Measurements from ENCODE around the gene TARBP2. TPM values are rescaled to one million over a fixed set of nuclear protein-coding genes. Genes with fewer than 3 reads are reported as not detected.

Gene TARBP2
- total RNA-seq, 2 donors from 2014 or later: 36.6 to 66.9 TPM

DNA sequence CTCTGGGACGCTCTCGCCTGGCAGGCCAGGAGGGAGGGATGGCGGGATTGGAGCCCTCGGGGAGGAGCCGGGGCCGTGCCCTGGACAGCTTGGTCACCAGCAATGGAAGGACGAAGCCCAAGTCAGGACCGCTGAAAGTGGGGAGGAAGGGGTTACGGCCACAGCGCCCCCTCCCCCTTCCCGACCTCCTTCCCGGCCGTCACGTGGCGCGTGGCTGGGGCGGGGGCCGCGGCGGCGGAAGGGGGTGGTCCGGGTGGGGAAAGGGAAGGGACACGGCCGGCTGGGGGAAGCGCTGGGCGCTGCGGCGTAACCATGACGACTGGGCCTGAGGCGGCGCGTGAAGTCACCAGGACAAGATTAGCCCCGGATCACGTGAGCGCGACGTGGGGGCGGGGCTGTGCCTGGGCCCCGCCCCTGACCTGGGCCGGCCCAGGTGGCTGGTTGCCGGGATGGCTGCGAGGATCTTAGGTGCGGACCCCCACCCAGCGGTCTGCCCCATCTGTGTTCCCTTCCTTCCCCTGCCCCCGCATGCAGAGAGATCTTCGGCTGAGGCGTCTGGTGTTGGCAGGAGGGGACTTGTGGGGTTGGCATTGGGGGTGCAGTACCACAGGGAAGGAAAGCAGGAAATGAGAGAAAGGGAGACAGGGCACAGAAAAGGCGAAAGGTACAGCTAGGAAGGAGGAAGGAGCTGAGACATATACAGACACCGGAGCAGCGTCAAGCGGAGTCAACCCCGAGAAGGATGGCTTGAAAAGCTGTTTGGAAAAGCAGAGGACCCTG, 8.1 kb upstream of the TARBP2 start:
- peak overlapping the region; percentile 71 to 88 (median 79) for H3K27ac ChIP-seq
- H3K4me1 ChIP-seq: peaks cover 35% of the 10 kb centered on the region
- peak; percentile 95 to 97 (median 96) for DNase-seq
- H3K9me3 ChIP-seq: no peaks in the 10 kb centered on the region
- H3K27me3 ChIP-seq: no peaks in the 10 kb centered on the region
- intact Hi-C loops (cut with DNase I): no loop called here
- peak; percentile 93 for ATAC-seq
- TF ChIP-seq POLR2A (IDR thresholded peaks at IDR 0.05): peak; percentile 62 to 94 (median 90)
- TF ChIP-seq, protein P1, sequence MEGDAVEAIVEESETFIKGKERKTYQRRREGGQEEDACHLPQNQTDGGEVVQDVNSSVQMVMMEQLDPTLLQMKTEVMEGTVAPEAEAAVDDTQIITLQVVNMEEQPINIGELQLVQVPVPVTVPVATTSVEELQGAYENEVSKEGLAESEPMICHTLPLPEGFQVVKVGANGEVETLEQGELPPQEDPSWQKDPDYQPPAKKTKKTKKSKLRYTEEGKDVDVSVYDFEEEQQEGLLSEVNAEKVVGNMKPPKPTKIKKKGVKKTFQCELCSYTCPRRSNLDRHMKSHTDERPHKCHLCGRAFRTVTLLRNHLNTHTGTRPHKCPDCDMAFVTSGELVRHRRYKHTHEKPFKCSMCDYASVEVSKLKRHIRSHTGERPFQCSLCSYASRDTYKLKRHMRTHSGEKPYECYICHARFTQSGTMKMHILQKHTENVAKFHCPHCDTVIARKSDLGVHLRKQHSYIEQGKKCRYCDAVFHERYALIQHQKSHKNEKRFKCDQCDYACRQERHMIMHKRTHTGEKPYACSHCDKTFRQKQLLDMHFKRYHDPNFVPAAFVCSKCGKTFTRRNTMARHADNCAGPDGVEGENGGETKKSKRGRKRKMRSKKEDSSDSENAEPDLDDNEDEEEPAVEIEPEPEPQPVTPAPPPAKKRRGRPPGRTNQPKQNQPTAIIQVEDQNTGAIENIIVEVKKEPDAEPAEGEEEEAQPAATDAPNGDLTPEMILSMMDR (IDR thresholded peaks at IDR 0.05): no peak
- 0 to 2% methylated on average over 9 to 49 of the region's 52 CpGs for WGBS, 2 donors
- H3K36me3 ChIP-seq (replicated peaks in 1 of 2; ENCODE audit: insufficient read depth in 1 of 2, low read depth in 2 of 2): no peaks in the 10 kb centered on the region
- peak overlapping the region; percentile 38 to 45 for H3K4me3 ChIP-seq

DNA sequence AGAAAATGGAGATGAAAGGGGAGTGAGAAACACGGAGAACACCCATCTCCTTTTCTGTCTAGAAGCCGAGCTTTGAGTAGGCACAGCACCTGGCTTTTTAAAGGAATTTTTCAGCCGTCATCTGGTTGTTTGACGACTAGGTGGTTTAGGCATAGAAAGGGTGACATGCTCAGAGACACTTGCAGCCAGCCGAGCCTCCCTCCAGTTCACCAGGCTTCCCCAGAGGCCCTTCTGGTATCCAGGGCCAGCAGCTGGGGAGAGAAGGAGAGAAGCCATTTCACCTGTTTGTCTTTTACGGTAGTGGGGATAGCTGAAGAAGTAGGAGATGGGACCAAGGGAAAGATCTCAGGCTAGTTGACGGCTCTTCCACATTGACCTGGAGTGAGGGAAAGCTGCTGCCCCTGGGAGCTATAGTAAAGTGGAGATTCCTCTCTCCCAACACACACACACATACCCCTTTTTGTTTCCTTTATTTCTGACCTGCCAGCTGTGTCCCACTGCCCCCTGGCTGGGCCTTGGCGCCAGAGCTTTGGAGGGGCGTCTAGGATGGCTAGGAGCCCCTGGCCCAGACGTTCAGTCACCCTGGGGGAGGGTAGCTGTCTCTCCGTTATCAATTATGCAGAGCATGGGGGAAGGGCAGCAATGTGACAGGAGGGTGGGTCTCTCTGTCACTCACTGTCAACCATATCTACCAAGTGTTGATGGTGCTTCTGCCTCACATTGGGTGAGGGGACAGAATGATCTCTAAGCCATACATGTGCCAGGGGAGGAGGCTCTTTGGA, 7.3 kb upstream of the TARBP2 start:
- no peaks in the 10 kb centered on the region for H3K9me3 ChIP-seq
- no peak overlapping the region for H3K4me3 ChIP-seq
- TF ChIP-seq POLR2A (IDR thresholded peaks at IDR 0.05): no peak
- TF ChIP-seq, protein P1 (IDR thresholded peaks at IDR 0.05): no peak
- DNase-seq: peak in 1 of 4 donors; percentile 9
- WGBS, 2 donors: 24 to 28% methylated on average over 9 to 11 of the region's 11 CpGs
- no peak for ATAC-seq
- H3K27me3 ChIP-seq: no peaks in the 10 kb centered on the region
- peak overlapping the region; percentile 71 to 88 (median 79) for H3K27ac ChIP-seq
- H3K4me1 ChIP-seq: peaks cover 35% of the 10 kb centered on the region
- no peaks in the 10 kb centered on the region for H3K36me3 ChIP-seq (replicated peaks in 1 of 2; ENCODE audit: insufficient read depth in 1 of 2, low read depth in 2 of 2)
- intact Hi-C loops (cut with DNase I): no loop called here

DNA sequence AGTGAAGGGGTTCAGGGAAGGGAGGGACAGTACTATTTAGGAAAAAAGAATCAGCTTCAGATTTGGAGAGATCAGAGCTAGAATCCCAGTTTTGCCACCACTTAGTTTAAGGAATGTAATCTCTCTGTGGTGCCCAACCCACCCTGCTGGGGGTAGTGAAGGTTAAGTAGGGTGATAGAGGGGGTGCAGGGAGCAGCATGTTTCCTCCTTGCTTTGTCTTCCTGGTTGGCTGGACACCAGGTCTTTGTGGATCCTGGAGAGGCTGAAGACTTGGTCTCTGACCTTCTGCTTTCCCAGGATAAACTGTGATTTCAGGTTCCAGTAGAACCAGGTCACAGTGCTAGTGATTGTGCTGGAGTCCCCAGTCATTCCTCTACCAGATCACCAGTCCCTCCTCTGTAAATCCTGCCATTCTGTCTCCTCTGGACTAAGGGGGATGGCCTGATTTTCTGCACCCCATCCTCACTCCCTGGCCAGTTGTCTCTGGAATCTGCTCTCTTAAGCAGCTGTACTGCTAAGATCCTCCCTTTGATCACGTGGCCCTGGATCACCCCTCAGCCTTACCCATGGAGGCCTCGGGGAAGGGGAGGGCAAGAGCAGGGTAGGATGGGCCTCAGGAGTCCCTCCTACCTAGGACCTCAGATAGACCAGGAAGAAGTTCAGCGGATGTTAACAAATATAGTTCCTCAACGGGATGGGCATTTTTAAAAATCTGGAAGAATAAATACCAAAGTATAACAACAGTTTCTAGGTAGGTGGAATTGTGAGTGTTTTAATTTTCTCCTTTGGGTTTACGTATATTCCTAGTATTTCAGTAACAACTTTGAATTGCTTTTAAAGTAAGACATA, 5.0 kb upstream of the TARBP2 start:
- TF ChIP-seq, protein P1 (IDR thresholded peaks at IDR 0.05): no peak
- no peak for TF ChIP-seq POLR2A (IDR thresholded peaks at IDR 0.05)
- intact Hi-C loops (cut with DNase I): no loop called here
- H3K9me3 ChIP-seq: no peaks in the 10 kb centered on the region
- H3K4me3 ChIP-seq: no peak overlapping the region
- 34 to 40% methylated on average over 5 of the region's 5 CpGs for WGBS, 2 donors
- H3K27me3 ChIP-seq: no peaks in the 10 kb centered on the region
- H3K36me3 ChIP-seq (replicated peaks in 1 of 2; ENCODE audit: insufficient read depth in 1 of 2, low read depth in 2 of 2): no peaks in the 10 kb centered on the region
- peak overlapping the region in 3 of 4 donors; percentile 33 to 70 (median 67) for H3K27ac ChIP-seq
- no peak for ATAC-seq
- H3K4me1 ChIP-seq: peaks cover 49% of the 10 kb centered on the region
- DNase-seq: peak in 3 of 4 donors; percentile 31 to 62 (median 43)

DNA sequence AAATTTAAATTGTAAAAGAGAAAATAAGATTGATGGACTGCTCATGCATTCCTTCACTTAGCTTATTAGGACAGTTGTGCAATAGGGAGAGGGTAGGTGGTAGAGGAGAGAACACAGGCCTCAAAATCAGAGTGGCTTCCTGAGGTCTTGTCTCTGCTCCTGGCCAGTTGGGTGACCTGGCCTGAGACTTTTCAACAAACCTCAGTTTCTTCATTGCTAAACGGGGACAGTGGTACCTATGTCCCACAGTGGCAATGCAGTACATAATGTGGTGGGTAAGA, 4.4 kb upstream of the TARBP2 start:
- peaks cover 53% of the 10 kb centered on the region for H3K4me1 ChIP-seq
- DNase-seq: no peak
- no peaks in the 10 kb centered on the region for H3K9me3 ChIP-seq
- H3K4me3 ChIP-seq: no peak overlapping the region
- ATAC-seq: no peak
- TF ChIP-seq, protein P1 (IDR thresholded peaks at IDR 0.05): no peak
- no peak for TF ChIP-seq POLR2A (IDR thresholded peaks at IDR 0.05)
- no peaks in the 10 kb centered on the region for H3K36me3 ChIP-seq (replicated peaks in 1 of 2; ENCODE audit: insufficient read depth in 1 of 2, low read depth in 2 of 2)
- peak overlapping the region in 2 of 4 donors; percentile 9 to 70 for H3K27ac ChIP-seq
- 50 to 53% methylated on average over 1 of the region's 1 CpG for WGBS, 2 donors
- intact Hi-C loops (cut with DNase I): no loop called here
- H3K27me3 ChIP-seq: no peaks in the 10 kb centered on the region

Data from body of pancreas (tissue), 4 donors.